ENCODE measurements around the gene COMMD2. TPM values are rescaled to one million over a fixed set of nuclear protein-coding genes. Genes with fewer than 3 reads are reported as not detected.

Gene COMMD2
- total and polyA plus RNA-seq, 10 of the 15 experiments (the other 5 are each of a cell fraction or from before 2014, with no cell fraction given): 23.0 to 97.0 (median 50.9) TPM

DNA sequence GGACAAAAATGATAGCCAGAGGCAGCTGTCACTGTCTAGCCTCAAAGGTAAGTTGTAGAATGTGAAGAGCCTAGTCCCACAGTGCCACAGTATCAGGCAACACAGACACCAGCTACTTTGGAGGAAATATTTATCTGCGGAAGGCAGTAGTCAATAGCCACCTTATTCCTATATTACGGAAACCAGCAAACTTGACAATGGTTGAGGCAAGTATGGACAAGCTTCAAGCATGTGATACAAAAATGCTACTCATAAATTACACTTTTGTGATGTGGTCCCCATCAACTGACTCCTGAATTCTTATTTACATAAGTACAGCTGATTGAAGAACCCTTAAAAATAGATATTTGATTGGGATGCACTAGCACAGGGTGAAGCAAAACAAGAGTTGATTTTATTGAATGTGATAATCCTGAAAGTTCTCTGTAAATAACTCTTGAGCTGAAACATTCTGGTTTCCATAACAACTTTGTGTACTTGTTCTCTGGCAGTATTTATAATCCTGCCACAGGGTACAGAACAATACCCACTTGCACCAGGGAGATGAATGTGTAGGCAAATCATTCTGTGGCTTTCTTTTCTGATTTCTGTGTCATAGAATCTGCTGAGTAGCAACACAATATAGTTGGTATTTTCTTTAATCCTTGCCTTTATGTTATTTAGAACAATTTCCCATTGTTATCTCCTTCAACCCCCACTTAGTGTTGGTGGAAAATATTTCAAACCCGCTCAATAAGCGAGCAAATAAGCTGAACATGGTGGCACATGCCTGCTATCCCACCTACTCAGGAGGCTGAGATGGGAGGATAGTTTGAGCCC is 40.4 kb upstream of the COMMD2 start, which contains the start of gene ANKUB1:
TSS of gene ANKUB1 (minus strand) at position 103 of the 819 bp plus-strand sequence. CDS start 188 bp downstream, outside the sequence.
- Histone ChIP-seq H4K20me1 (ENCODE audit: control insufficient read depth, insufficient read depth) (no peaks in the 10 kb centered on the region), H3K27me3 (replicated peaks in 1 of 2; ENCODE audit: control insufficient read depth in 2 of 2, insufficient read depth in 2 of 2, low read length in 1 of 2) (peaks cover 0 to 4% of the 10 kb centered on the region in 2 experiments; a peak in 1 of 4 replicates), H3K36me3 (ENCODE audit: control insufficient read depth in 2 of 2, insufficient read depth in 2 of 2, low read length in 1 of 2) (no peaks in the 10 kb centered on the region), H3K4me2 (ENCODE audit: control insufficient read depth, insufficient read depth) (no peak within 1 kb of the TSS), H3K79me2 (ENCODE audit: control insufficient read depth, insufficient read depth, low read length) (no peaks in the 10 kb centered on the region), H3K9me3 (replicated peaks; ENCODE audit: control insufficient read depth, insufficient read depth, low read length) (no peaks in the 10 kb centered on the region), H2AFZ (ENCODE audit: control insufficient read depth, low read depth, low read length) (no peak within 1 kb of the TSS), H3K27ac (ENCODE audit: control insufficient read depth, insufficient read depth) (no peak within 1 kb of the TSS), H3K4me3 (no peak within 1 kb of the TSS), H3K4me1 (ENCODE audit: control insufficient read depth, insufficient read depth, low read length) (no peaks in the 10 kb centered on the region), H3K9ac (ENCODE audit: control insufficient read depth, insufficient read depth, low read length) (no peak within 1 kb of the TSS)
- in situ Hi-C loops (cut with MboI) (no loop called here), intact Hi-C loops (cut with micrococcal nuclease; ENCODE audit: unreplicated experiment) (no loop called here)
- RAD21 ChIA-PET (ENCODE audit: unreplicated experiment): interaction anchor here (1.5 kb wide), 1 partner anchor 15 kb away, joined by 5 read pairs; no protein-coding TSS in a partner anchor
- POLR2A ChIA-PET: no interaction called here
- DNase-seq (ENCODE audit: low read depth, low spot score): no peak
- no peak for ATAC-seq
- CTCF ChIA-PET: interaction anchor here (0.7 to 2.0 kb wide), 3 partner anchors 16 to 302 kb away, joined by 3 to 15 read pairs (median 4); no protein-coding TSS in a partner anchor
- no TSS peak for BruUV-seq (replicated peaks)
- WGBS (ENCODE audit: insufficient coverage, insufficient replicate concordance, low lambda C conversion rate, missing lambda C conversion rate): 55% methylated on average over 4 of the region's 4 CpGs
- TF ChIP-seq EP300 (IDR thresholded peaks at IDR 0.05; ENCODE audit: borderline replicate concordance in 1 of 2, control insufficient read depth in 1 of 2, low read depth in 2 of 2, low read length in 2 of 2) (no peak), KAT2A (conservative IDR thresholded peaks at IDR 0.05; ENCODE audit: control insufficient read depth, low read depth, low read length) (no peak), BHLHE40 (IDR thresholded peaks at IDR 0.05; ENCODE audit: borderline replicate concordance in 1 of 2, low read depth in 2 of 2, low read length in 1 of 2) (no peak), LARP7 (IDR thresholded peaks at IDR 0.05) (no peak), KLF5 (IDR thresholded peaks at IDR 0.05; ENCODE audit: partially characterized antibody) (no peak), SUZ12 (IDR thresholded peaks at IDR 0.05; ENCODE audit: unreplicated experiment) (no peak)
- TF ChIP-seq, protein P1, sequence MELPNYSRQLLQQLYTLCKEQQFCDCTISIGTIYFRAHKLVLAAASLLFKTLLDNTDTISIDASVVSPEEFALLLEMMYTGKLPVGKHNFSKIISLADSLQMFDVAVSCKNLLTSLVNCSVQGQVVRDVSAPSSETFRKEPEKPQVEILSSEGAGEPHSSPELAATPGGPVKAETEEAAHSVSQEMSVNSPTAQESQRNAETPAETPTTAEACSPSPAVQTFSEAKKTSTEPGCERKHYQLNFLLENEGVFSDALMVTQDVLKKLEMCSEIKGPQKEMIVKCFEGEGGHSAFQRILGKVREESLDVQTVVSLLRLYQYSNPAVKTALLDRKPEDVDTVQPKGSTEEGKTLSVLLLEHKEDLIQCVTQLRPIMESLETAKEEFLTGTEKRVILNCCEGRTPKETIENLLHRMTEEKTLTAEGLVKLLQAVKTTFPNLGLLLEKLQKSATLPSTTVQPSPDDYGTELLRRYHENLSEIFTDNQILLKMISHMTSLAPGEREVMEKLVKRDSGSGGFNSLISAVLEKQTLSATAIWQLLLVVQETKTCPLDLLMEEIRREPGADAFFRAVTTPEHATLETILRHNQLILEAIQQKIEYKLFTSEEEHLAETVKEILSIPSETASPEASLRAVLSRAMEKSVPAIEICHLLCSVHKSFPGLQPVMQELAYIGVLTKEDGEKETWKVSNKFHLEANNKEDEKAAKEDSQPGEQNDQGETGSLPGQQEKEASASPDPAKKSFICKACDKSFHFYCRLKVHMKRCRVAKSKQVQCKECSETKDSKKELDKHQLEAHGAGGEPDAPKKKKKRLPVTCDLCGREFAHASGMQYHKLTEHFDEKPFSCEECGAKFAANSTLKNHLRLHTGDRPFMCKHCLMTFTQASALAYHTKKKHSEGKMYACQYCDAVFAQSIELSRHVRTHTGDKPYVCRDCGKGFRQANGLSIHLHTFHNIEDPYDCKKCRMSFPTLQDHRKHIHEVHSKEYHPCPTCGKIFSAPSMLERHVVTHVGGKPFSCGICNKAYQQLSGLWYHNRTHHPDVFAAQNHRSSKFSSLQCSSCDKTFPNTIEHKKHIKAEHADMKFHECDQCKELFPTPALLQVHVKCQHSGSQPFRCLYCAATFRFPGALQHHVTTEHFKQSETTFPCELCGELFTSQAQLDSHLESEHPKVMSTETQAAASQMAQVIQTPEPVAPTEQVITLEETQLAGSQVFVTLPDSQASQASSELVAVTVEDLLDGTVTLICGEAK (IDR thresholded peaks at IDR 0.05; ENCODE audit: borderline replicate concordance): no peak
- no peak for FAIRE-seq
- SMC1A ChIA-PET (ENCODE audit: uncharacterized antibody, unreplicated experiment): interaction anchor here (0.8 to 2.6 kb wide), 2 partner anchors 16 to 21 kb away, joined by 4 to 6 read pairs; no protein-coding TSS in a partner anchor
